ENCODE data around the gene DGKZ. TPM values are rescaled to one million over a fixed set of nuclear protein-coding genes. Genes with fewer than 3 reads are reported as not detected.

DGKZ gene
- total and polyA plus RNA-seq, 2 of the 13 experiments (the other 11 are each of a cell fraction or from before 2014, with no cell fraction given): 15.8 to 20.7 TPM

DNA sequence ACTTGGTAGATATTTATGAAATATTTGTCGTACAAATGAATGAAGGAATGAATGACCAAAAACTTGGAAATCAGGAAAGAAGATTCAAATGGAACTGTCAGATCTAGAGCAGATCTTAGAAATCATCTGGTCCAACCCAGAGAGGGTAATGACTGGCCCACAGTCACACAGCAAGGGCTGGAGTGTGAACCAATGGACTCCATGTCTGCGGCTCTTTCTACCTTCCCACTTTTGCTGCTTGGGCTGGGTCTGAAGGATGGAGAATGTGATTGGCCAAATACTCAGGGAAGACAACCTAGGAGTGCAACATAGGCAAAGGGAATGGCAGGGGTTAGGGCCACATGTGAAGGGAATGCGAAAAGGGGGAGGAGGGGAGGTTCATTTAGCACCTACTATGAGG lies 5.8 kb upstream of the DGKZ start:
- Histone ChIP-seq H3K9ac (ENCODE audit: insufficient read depth, low read depth, low read length) (no peak overlapping the region), H3K27me3 (ENCODE audit: control insufficient read depth in 1 of 2, insufficient read depth in 2 of 2, low read length in 2 of 2) (peaks cover 5 to 48% of the 10 kb centered on the region in 2 experiments), H3K9me3 (ENCODE audit: low read length) (no peaks in the 10 kb centered on the region), H3K4me2 (ENCODE audit: low read depth, low read length) (no peak overlapping the region), H3K4me1 (ENCODE audit: insufficient read depth, low read length) (peaks cover 44% of the 10 kb centered on the region), H3K27ac (ENCODE audit: extremely low read length, insufficient read depth, low read length) (no peak overlapping the region), H2AFZ (ENCODE audit: low read length) (no peak overlapping the region), H3K4me3 (replicated peaks in 1 of 3; ENCODE audit: insufficient read depth in 1 of 3, low read depth in 2 of 3, low read length in 3 of 3) (no peak overlapping the region), H3K36me3 (replicated peaks in 1 of 2; ENCODE audit: control insufficient read depth in 1 of 2, insufficient read depth in 2 of 2, low read length in 2 of 2) (no peaks in the 10 kb centered on the region), H4K20me1 (ENCODE audit: insufficient read depth, low read length) (no peaks in the 10 kb centered on the region), H3K79me2 (ENCODE audit: insufficient read depth, low read length) (no peaks in the 10 kb centered on the region)
- 35% methylated on average over 3 of the region's 3 CpGs for whole genome bisulfite sequencing (ENCODE audit: low lambda C conversion rate)
- ChIA-PET CTCF (ENCODE audit: low intra/inter-chr PET ratio, low total read pairs) (no interaction called here), POLR2A (no interaction called here)
- TF ChIP-seq PAX8 (CRISPR knock-in tag; IDR thresholded peaks at IDR 0.05; ENCODE audit: borderline replicate concordance) (no peak), ZNF768 (CRISPR knock-in tag; IDR thresholded peaks at IDR 0.05) (peak; percentile 51; the same call in 1 of the 2 replicates)
- no peak for ATAC-seq
- DNase-seq (ENCODE audit: low spot score): no peak
- in situ Hi-C loops (cut with HindIII; ENCODE audit: extremely low pct_ligation_motif_present, low pct_unique_long_range_greater_than_20kb) (no loop called here), intact Hi-C loops (cut with micrococcal nuclease; ENCODE audit: unreplicated experiment) (no loop called here)
- FAIRE-seq: no peak
- no TSS peak for BruUV-seq (replicated peaks)

- Histone ChIP-seq H3K27me3 (ENCODE audit: control insufficient read depth in 1 of 2, insufficient read depth in 2 of 2, low read length in 2 of 2) (peaks cover 5 to 46% of the 10 kb centered on the region in 2 experiments), H4K20me1 (ENCODE audit: insufficient read depth, low read length) (no peaks in the 10 kb centered on the region), H3K27ac (ENCODE audit: extremely low read length, insufficient read depth, low read length) (no peak overlapping the region), H3K9me3 (ENCODE audit: low read length) (no peaks in the 10 kb centered on the region), H3K4me1 (ENCODE audit: insufficient read depth, low read length) (peaks cover 47% of the 10 kb centered on the region), H2AFZ (ENCODE audit: low read length) (no peak overlapping the region), H3K9ac (ENCODE audit: insufficient read depth, low read depth, low read length) (no peak overlapping the region), H3K79me2 (ENCODE audit: insufficient read depth, low read length) (no peaks in the 10 kb centered on the region), H3K4me3 (replicated peaks in 1 of 3; ENCODE audit: insufficient read depth in 1 of 3, low read depth in 2 of 3, low read length in 3 of 3) (no peak overlapping the region), H3K36me3 (replicated peaks in 1 of 2; ENCODE audit: control insufficient read depth in 1 of 2, insufficient read depth in 2 of 2, low read length in 2 of 2) (no peaks in the 10 kb centered on the region), H3K4me2 (ENCODE audit: low read depth, low read length) (no peak overlapping the region)
- intact Hi-C loops (cut with micrococcal nuclease; ENCODE audit: unreplicated experiment) (no loop called here), in situ Hi-C loops (cut with HindIII; ENCODE audit: extremely low pct_ligation_motif_present, low pct_unique_long_range_greater_than_20kb) (no loop called here)
- FAIRE-seq (no peak), DNase-seq (ENCODE audit: low spot score) (no peak), ATAC-seq (no peak)
- CTCF ChIA-PET (ENCODE audit: low intra/inter-chr PET ratio, low total read pairs): no interaction called here
- POLR2A ChIA-PET: no interaction called here
- no TSS peak for BruUV-seq (replicated peaks)
- WGBS (ENCODE audit: low lambda C conversion rate): 10% methylated on average over 3 of the region's 5 CpGs
- no peak for TF ChIP-seq ZNF704 (CRISPR knock-in tag; IDR thresholded peaks at IDR 0.05; ENCODE audit: borderline replicate concordance)
- no peak for TF ChIP-seq ZNF678 (CRISPR knock-in tag; IDR thresholded peaks at IDR 0.05)
- TF ChIP-seq FOSL2 (CRISPR knock-in tag; IDR thresholded peaks at IDR 0.05): no peak
- TF ChIP-seq ARID4A (CRISPR knock-in tag; IDR thresholded peaks at IDR 0.05; ENCODE audit: borderline replicate concordance): no peak
- TF ChIP-seq, protein P1, sequence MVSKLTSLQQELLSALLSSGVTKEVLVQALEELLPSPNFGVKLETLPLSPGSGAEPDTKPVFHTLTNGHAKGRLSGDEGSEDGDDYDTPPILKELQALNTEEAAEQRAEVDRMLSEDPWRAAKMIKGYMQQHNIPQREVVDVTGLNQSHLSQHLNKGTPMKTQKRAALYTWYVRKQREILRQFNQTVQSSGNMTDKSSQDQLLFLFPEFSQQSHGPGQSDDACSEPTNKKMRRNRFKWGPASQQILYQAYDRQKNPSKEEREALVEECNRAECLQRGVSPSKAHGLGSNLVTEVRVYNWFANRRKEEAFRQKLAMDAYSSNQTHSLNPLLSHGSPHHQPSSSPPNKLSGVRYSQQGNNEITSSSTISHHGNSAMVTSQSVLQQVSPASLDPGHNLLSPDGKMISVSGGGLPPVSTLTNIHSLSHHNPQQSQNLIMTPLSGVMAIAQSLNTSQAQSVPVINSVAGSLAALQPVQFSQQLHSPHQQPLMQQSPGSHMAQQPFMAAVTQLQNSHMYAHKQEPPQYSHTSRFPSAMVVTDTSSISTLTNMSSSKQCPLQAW (CRISPR knock-in tag; IDR thresholded peaks at IDR 0.05): no peak
- TF ChIP-seq CEBPB (IDR thresholded peaks at IDR 0.05; ENCODE audit: borderline replicate concordance, low read depth, low read length): no peak
- TF ChIP-seq NAIF1 (CRISPR knock-in tag; IDR thresholded peaks at IDR 0.05; ENCODE audit: borderline replicate concordance): no peak
- TF ChIP-seq, protein P2, sequence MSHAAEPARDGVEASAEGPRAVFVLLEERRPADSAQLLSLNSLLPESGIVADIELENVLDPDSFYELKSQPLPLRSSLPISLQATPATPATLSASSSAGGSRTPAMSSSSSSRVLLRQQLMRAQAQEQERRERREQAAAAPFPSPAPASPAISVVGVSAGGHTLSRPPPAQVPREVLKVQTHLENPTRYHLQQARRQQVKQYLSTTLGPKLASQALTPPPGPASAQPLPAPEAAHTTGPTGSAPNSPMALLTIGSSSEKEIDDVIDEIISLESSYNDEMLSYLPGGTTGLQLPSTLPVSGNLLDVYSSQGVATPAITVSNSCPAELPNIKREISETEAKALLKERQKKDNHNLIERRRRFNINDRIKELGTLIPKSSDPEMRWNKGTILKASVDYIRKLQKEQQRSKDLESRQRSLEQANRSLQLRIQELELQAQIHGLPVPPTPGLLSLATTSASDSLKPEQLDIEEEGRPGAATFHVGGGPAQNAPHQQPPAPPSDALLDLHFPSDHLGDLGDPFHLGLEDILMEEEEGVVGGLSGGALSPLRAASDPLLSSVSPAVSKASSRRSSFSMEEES (CRISPR knock-in tag; IDR thresholded peaks at IDR 0.05): no peak
Observed at GRCh38 chr11:46342239-46342638, 5.0 kb upstream of the DGKZ start.

All from HepG2 (cell line).